Esophagus muscularis mucosa (tissue), 4 donors: Measurements from ENCODE around the gene SLC39A11. TPM values are rescaled to one million over a fixed set of nuclear protein-coding genes. Genes with fewer than 3 reads are reported as not detected.
"Not testable (repeated sequence)": the region's sequence is repeated elsewhere in the genome, so short reads cannot be mapped to it uniquely, and the experiment has no call there.

Source experiments
- DNase-seq: peaks from one replicate; pipeline ENCODE4 v3.0.0-alpha.2; 2017; ENCODE audit errors: extremely low spot score
- H3K27ac ChIP-seq, 4 donors: fragments of 200-600 bp; sonication (generic); replicated peaks in 1 of 4; 1 replicate in 3 of 4; 2 replicates in 1 of 4; pipeline ENCODE4 v1.5.1; 2016 to 2019; ENCODE audit warnings: mild to moderate bottlenecking in 1 of 4
- H3K27me3 ChIP-seq, 4 donors: fragments of 200-600 bp; sonication (generic); one replicate each; pipeline versions ENCODE4 v1.5.1 to v1.6.0; 2016 to 2019
- H3K36me3 ChIP-seq, 4 donors: fragments of 200-600 bp; sonication (generic); one replicate each; pipeline ENCODE4 v1.5.1; 2016 to 2019
- H3K4me1 ChIP-seq, 4 donors: fragments of 200-600 bp; sonication (generic); one replicate each; pipeline ENCODE4 v1.5.1; 2016 to 2019
- H3K4me3 ChIP-seq, 4 donors: fragments of 200-600 bp; sonication (generic); 1 replicate in 2 of 4; 2 replicates in 2 of 4; pipeline ENCODE4 v1.5.1; 2016 to 2019; ENCODE audit warnings: mild to moderate bottlenecking in 4 of 4, moderate library complexity in 1 of 4
- H3K9me3 ChIP-seq, 4 donors: fragments of 200-600 bp; sonication (generic); 1 replicate in 3 of 4; 2 replicates in 1 of 4; pipeline ENCODE4 v1.5.1; 2016 to 2019
- EP300 ChIP-seq: sonication (generic); formaldehyde crosslinking; IDR thresholded peaks from one replicate; pipeline ENCODE4 v1.6.1; 2017; ENCODE audit warnings: antibody characterized with exemption
- POLR2A ChIP-seq: fragments of 450-650 bp; IDR thresholded peaks from one replicate; pipeline ENCODE4 v1.6.1; 2017; ENCODE audit warnings: antibody characterized with exemption, moderate library complexity, mild to moderate bottlenecking, low read depth
- POLR2AphosphoS5 ChIP-seq, 2 donors: sonication (generic); formaldehyde crosslinking; IDR thresholded peaks; one replicate each; pipeline ENCODE4 v1.6.1; 2017; ENCODE audit warnings: antibody characterized with exemption in 2 of 2
- WGBS: methylation state at CpG from one replicate; pipeline ENCODE4 v1.1.5; 2018; 5-methylcytosine and 5-hydroxymethylcytosine counted together
- intact Hi-C: fragments of 100-400 bp; cut with DNase I; formaldehyde crosslinking; loops from one replicate; pipeline ENCODE4 v1.15.1; 2023
- total RNA-seq, 4 donors: library from RNA; depleted of rRNA; stranded (reverse); fragments of >200 nt; gene quantifications; one replicate each; pipeline versions ENCODE4 v1.1.0 to v1.2.1, GENCODE V29; 2016
- TF ChIP-seq, protein P1 (sequence below), 3 experiments: fragments of 200-600 bp in 2 of 3; fragments of 450-650 bp in 1 of 3; sonication (generic) in 2 of 3; IDR thresholded peaks; one replicate each; pipeline ENCODE4 v1.5.1; 2017 to 2019; ENCODE audit warnings: antibody characterized with exemption in 3 of 3, mild to moderate bottlenecking in 2 of 3, moderate library complexity in 1 of 3

Gene SLC39A11
- total RNA-seq, 4 donors from 2014 or later, result 7.5 to 20.2 (median 18.4) TPM

DNA sequence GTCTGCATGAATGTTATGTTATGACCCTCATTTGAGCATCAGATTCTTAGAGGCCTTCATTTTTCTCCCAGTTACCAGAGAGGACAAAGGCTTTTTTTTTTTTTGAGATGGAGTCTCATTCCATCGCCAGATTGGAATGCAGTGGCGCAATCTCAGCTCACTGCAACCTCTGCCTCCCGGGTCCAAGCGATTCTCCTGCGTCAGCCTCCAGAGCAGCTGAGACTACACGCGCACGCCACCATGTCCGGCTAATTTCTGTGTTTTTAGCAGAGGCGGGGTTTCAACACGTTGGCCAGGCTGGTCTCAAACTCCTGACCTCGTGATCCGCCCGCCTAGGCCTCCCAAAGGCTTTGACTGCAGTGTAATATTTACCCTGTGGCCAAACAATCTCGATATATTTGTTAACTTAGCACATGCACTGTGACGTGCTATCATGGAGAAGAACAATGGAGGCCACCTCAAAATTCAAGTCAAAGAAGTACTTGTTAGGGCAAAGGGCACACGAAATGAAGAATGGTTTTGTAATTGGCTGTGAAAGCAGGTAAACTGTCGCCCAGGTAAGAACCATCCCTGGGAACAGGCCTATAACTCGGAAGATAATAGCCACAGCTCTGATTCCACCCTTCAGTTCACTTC lies 303.4 kb downstream of the SLC39A11 start:
- no peak overlapping the region for H3K27ac ChIP-seq
- TF ChIP-seq POLR2A (no peak), POLR2AphosphoS5 (IDR thresholded peaks at IDR 0.05) (no peak), EP300 (no peak)
- TF ChIP-seq, protein P1, sequence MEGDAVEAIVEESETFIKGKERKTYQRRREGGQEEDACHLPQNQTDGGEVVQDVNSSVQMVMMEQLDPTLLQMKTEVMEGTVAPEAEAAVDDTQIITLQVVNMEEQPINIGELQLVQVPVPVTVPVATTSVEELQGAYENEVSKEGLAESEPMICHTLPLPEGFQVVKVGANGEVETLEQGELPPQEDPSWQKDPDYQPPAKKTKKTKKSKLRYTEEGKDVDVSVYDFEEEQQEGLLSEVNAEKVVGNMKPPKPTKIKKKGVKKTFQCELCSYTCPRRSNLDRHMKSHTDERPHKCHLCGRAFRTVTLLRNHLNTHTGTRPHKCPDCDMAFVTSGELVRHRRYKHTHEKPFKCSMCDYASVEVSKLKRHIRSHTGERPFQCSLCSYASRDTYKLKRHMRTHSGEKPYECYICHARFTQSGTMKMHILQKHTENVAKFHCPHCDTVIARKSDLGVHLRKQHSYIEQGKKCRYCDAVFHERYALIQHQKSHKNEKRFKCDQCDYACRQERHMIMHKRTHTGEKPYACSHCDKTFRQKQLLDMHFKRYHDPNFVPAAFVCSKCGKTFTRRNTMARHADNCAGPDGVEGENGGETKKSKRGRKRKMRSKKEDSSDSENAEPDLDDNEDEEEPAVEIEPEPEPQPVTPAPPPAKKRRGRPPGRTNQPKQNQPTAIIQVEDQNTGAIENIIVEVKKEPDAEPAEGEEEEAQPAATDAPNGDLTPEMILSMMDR (IDR thresholded peaks at IDR 0.05), result no peak
- peaks cover 0 to 8% (median 2%) of the 10 kb centered on the region in 4 donors for H3K9me3 ChIP-seq
- peaks cover 0 to 8% (median 3%) of the 10 kb centered on the region in 4 donors for H3K36me3 ChIP-seq
- no peaks in the 10 kb centered on the region for H3K4me1 ChIP-seq
- DNase-seq, result no peak
- no peaks in the 10 kb centered on the region for H3K27me3 ChIP-seq
- no peak overlapping the region for H3K4me3 ChIP-seq
- intact Hi-C loops, result no loop called here
- 95% methylated on average over 19 of the region's 19 CpGs for WGBS

DNA sequence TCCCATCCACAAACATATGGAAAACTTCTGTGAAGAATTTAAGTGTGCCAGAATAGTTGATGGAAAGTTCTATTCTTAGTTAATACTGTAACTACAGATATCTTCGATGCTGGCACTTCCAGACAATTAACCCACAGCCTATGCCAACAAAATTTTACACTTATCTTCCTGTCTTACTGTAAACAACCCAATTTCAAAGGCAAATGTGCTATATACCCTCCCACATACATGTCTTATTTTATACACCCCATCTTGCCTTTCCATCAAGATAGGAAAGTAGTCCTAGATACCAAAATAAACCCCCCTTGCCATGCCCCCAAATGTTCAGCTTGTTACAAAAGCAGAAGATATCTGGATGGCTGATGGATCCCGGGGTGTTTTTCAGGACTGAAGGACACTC lies 306.3 kb downstream of the SLC39A11 start:
- H3K4me3 ChIP-seq, result no peak overlapping the region
- WGBS, result 75% methylated on average over 2 of the region's 2 CpGs
- no peaks in the 10 kb centered on the region for H3K36me3 ChIP-seq
- TF ChIP-seq EP300 (no peak), POLR2AphosphoS5 (IDR thresholded peaks at IDR 0.05) (no peak), POLR2A (no peak)
- TF ChIP-seq, protein P1 (IDR thresholded peaks at IDR 0.05), result no peak
- no peak overlapping the region for H3K27ac ChIP-seq
- intact Hi-C loops, result no loop called here
- DNase-seq, result no peak
- no peaks in the 10 kb centered on the region for H3K4me1 ChIP-seq
- H3K9me3 ChIP-seq, result no peaks in the 10 kb centered on the region
- no peaks in the 10 kb centered on the region for H3K27me3 ChIP-seq

- intact Hi-C loops, result no loop called here
- Histone ChIP-seq H3K4me3 (no peak overlapping the region), H3K4me1 (no peaks in the 10 kb centered on the region), H3K36me3 (no peaks in the 10 kb centered on the region), H3K9me3 (no peaks in the 10 kb centered on the region), H3K27me3 (no peaks in the 10 kb centered on the region), H3K27ac (no peak overlapping the region)
- WGBS, result 88% methylated on average over 6 of the region's 6 CpGs
- DNase-seq, result no peak
- TF ChIP-seq EP300 (no peak), POLR2AphosphoS5 (IDR thresholded peaks at IDR 0.05) (no peak), POLR2A (no peak)
- TF ChIP-seq, protein P1 (IDR thresholded peaks at IDR 0.05), result no peak
Observed at GRCh38 chr17:72782985-72783701, 309.3 kb downstream of the SLC39A11 start.

DNA sequence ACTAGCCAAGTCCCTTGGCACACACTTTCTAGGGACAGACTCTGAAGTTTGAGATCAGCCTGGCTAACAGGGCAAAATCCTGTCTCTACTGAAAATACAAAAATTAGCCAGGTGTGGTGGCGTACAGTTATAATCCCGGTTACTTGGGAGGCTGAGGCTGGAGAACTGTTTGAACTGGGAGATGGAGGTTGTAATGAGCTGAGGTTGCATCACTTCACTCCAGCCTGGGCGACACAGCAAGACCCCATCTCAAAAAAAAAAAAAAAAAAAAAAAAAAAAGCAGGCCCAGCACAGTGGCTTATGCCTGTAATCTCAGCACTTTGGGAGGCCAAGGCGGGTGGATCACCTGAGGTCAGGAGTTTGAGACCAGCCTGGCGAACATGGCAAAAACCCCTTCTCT lies 310.1 kb downstream of the SLC39A11 start:
- H3K27ac ChIP-seq, H3K4me1 ChIP-seq, H3K36me3 ChIP-seq, DNase-seq, H3K9me3 ChIP-seq, H3K4me3 ChIP-seq, intact Hi-C loops, H3K27me3 ChIP-seq: not testable (repeated sequence)
- WGBS, result 96% methylated on average over 5 of the region's 5 CpGs

GRCh38 chr17:72778169-72779151 lies 314.0 kb downstream of the SLC39A11 start:
- H3K27me3 ChIP-seq, result no peaks in the 10 kb centered on the region
- TF ChIP-seq POLR2A (no peak), POLR2AphosphoS5 (IDR thresholded peaks at IDR 0.05) (no peak), EP300 (no peak)
- TF ChIP-seq, protein P1 (IDR thresholded peaks at IDR 0.05), result no peak
- peaks cover 0 to 14% (median 0%) of the 10 kb centered on the region in 4 donors for H3K36me3 ChIP-seq
- DNase-seq, result no peak
- no peaks in the 10 kb centered on the region for H3K9me3 ChIP-seq
- H3K27ac ChIP-seq, result no peak overlapping the region
- WGBS, result 85% methylated on average over 14 of the region's 14 CpGs
- no peaks in the 10 kb centered on the region for H3K4me1 ChIP-seq
- intact Hi-C loops, result no loop called here
- no peak overlapping the region for H3K4me3 ChIP-seq
